Neural progenitor cell (in vitro differentiated cells): Measurements from ENCODE around the gene DHX9. TPM values are rescaled to one million over a fixed set of nuclear protein-coding genes. Genes with fewer than 3 reads are reported as not detected.

Source experiments
- DNase-seq: peaks from one replicate; pipeline ENCODE4 v3.0.0-alpha.2; 2016; ENCODE audit warnings: low spot score
- H2AFZ ChIP-seq: fragments of 200-600 bp; sonication (generic); replicated peaks from 2 replicates; pipeline ENCODE4 v1.6.1; 2016; ENCODE audit warnings: antibody characterized with exemption
- H3F3A ChIP-seq: fragments of 200-600 bp; sonication (generic); 2 replicates; pipeline ENCODE4 v1.6.1; 2016; ENCODE audit warnings: antibody characterized with exemption, low read depth
- H3K27ac ChIP-seq: fragments of 200-600 bp; sonication (generic); 2 replicates; pipeline ENCODE4 v1.5.1; 2016; ENCODE audit warnings: mild to moderate bottlenecking
- H3K27me3 ChIP-seq: fragments of 200-600 bp; sonication (generic); 2 replicates; pipeline ENCODE4 v1.6.1; 2016; ENCODE audit warnings: mild to moderate bottlenecking, moderate library complexity
- H3K36me3 ChIP-seq: fragments of 200-600 bp; sonication (generic); 2 replicates; pipeline ENCODE4 v1.5.1; 2016
- H3K4me1 ChIP-seq: fragments of 200-600 bp; sonication (generic); 2 replicates; pipeline ENCODE4 v1.6.1; 2016; ENCODE audit warnings: mixed run types
- H3K4me2 ChIP-seq: fragments of 200-600 bp; sonication (generic); 2 replicates; pipeline ENCODE4 v1.6.1; 2016
- H3K4me3 ChIP-seq: fragments of 200-600 bp; sonication (generic); 2 replicates; pipeline ENCODE4 v1.5.1; 2016
- H3K79me2 ChIP-seq: fragments of 200-600 bp; sonication (generic); 2 replicates; pipeline ENCODE4 v1.6.1; 2016; ENCODE audit warnings: low read depth
- H3K9ac ChIP-seq: fragments of 200-600 bp; sonication (generic); 2 replicates; pipeline ENCODE4 v1.6.1; 2016
- H3K9me3 ChIP-seq: fragments of 200-600 bp; sonication (generic); 2 replicates; pipeline ENCODE4 v1.5.1; 2016; ENCODE audit warnings: low read depth
- H4K20me1 ChIP-seq: fragments of 200-600 bp; sonication (generic); 2 replicates; pipeline ENCODE4 v1.6.1; 2016; ENCODE audit warnings: low read depth
- H3K27ac Mint-ChIP-seq: 3 replicates; pipeline ENCODE4 v1.8.0; 2021; ENCODE audit warnings: mixed read lengths
- H3K27me3 Mint-ChIP-seq: 2 replicates; pipeline ENCODE4 v1.8.0; 2022; ENCODE audit warnings: low read depth, mild to moderate bottlenecking, inconsistent platforms, moderate library complexity, mixed read lengths; ENCODE audit not compliant: insufficient read depth
- H3K36me3 Mint-ChIP-seq: 3 replicates; pipeline ENCODE4 v1.8.0; 2021; ENCODE audit warnings: mixed read lengths
- H3K4me1 Mint-ChIP-seq: 3 replicates; pipeline ENCODE4 v1.8.0; 2021; ENCODE audit warnings: mixed read lengths
- H3K4me3 Mint-ChIP-seq: 3 replicates; pipeline ENCODE4 v1.8.0; 2021; ENCODE audit warnings: mild to moderate bottlenecking, moderate library complexity, mixed read lengths
- H3K9me3 Mint-ChIP-seq: 3 replicates; pipeline ENCODE4 v1.8.0; 2020; ENCODE audit warnings: mixed read lengths
- CTCF ChIP-seq: fragments of 200-600 bp; sonication (generic); IDR thresholded peaks from 2 replicates; pipeline ENCODE4 v1.5.1; 2017; ENCODE audit warnings: antibody characterized with exemption, mild to moderate bottlenecking
- EZH2 ChIP-seq: fragments of 200-600 bp; sonication (generic); IDR thresholded peaks from 2 replicates; pipeline ENCODE4 v1.6.1; 2017; ENCODE audit warnings: antibody characterized with exemption, mild to moderate bottlenecking, moderate library complexity
- EZH2phosphoT487 ChIP-seq: fragments of 200-600 bp; sonication (generic); IDR thresholded peaks from 2 replicates; pipeline ENCODE4 v1.6.1; 2017; ENCODE audit warnings: antibody characterized with exemption
- total RNA-seq: library from RNA; depleted of rRNA; stranded (reverse); fragments of >200 nt; gene quantifications from 2 replicates; pipeline ENCODE4 v1.2.3, GENCODE V29; 2015; ENCODE audit warnings: low replicate concordance

Gene DHX9
- total RNA-seq, 1 donor from 2014 or later = 400 TPM

GRCh38 chr1:182869241-182869666 is 30.1 kb downstream of the DHX9 start:
- Histone ChIP-seq H3K4me2 (no peak overlapping the region), H3K79me2 (peaks cover 94% of the 10 kb centered on the region), H3K4me3 (no peak overlapping the region), H3K27me3 (no peaks in the 10 kb centered on the region), H3K36me3 (peaks cover 94% of the 10 kb centered on the region), H3F3A (peaks cover 48% of the 10 kb centered on the region), H3K4me1 (no peaks in the 10 kb centered on the region), H3K9ac (no peak overlapping the region), H3K9me3 (no peaks in the 10 kb centered on the region), H2AFZ (no peak overlapping the region), H4K20me1 (peaks cover 48% of the 10 kb centered on the region), H3K27ac (peak overlapping the region; percentile 84)
- no peaks in the 10 kb centered on the region for H3K4me1 Mint-ChIP-seq
- no peak overlapping the region for H3K27ac Mint-ChIP-seq
- peaks cover 68% of the 10 kb centered on the region for H3K36me3 Mint-ChIP-seq
- peak; percentile 54 for DNase-seq
- H3K27me3 Mint-ChIP-seq = no peaks in the 10 kb centered on the region
- no peak overlapping the region for H3K4me3 Mint-ChIP-seq
- H3K9me3 Mint-ChIP-seq = no peaks in the 10 kb centered on the region
- TF ChIP-seq EZH2phosphoT487 = no peak
- no peak for TF ChIP-seq EZH2
- TF ChIP-seq CTCF = no peak

GRCh38 chr1:182872881-182873280 is 33.7 kb downstream of the DHX9 start:
- Histone ChIP-seq H3K36me3 (peaks cover 89% of the 10 kb centered on the region), H3K27ac (no peak overlapping the region)

GRCh38 chr1:182875889-182876288 is 36.7 kb downstream of the DHX9 start:
- Histone ChIP-seq H3K27me3 (no peaks in the 10 kb centered on the region), H3K79me2 (peaks cover 63% of the 10 kb centered on the region), H3K4me1 (no peaks in the 10 kb centered on the region), H3K4me3 (no peak overlapping the region), H2AFZ (no peak overlapping the region), H3K36me3 (peaks cover 89% of the 10 kb centered on the region), H3F3A (peaks cover 35% of the 10 kb centered on the region), H3K9ac (no peak overlapping the region), H3K27ac (no peak overlapping the region), H4K20me1 (peaks cover 23% of the 10 kb centered on the region), H3K9me3 (no peaks in the 10 kb centered on the region), H3K4me2 (no peak overlapping the region)
- H3K4me3 Mint-ChIP-seq = no peak overlapping the region
- TF ChIP-seq EZH2phosphoT487 (no peak), EZH2 (no peak), CTCF (no peak)
- H3K9me3 Mint-ChIP-seq = no peaks in the 10 kb centered on the region
- no peaks in the 10 kb centered on the region for H3K27me3 Mint-ChIP-seq
- DNase-seq = no peak
- no peaks in the 10 kb centered on the region for H3K4me1 Mint-ChIP-seq
- H3K27ac Mint-ChIP-seq = no peak overlapping the region
- peaks cover 70% of the 10 kb centered on the region for H3K36me3 Mint-ChIP-seq

More at GRCh38 chr1:182872881-182873280, 33.7 kb downstream of the DHX9 start:
- H3K9me3 ChIP-seq = no peaks in the 10 kb centered on the region
- H3K27ac Mint-ChIP-seq = no peak overlapping the region
- peaks cover 45% of the 10 kb centered on the region for H3F3A ChIP-seq
- H3K4me1 Mint-ChIP-seq = no peaks in the 10 kb centered on the region
- H3K79me2 ChIP-seq = peaks cover 83% of the 10 kb centered on the region
- H3K4me3 Mint-ChIP-seq = no peak overlapping the region
- no peaks in the 10 kb centered on the region for H3K4me1 ChIP-seq
- H3K27me3 Mint-ChIP-seq = no peaks in the 10 kb centered on the region
- TF ChIP-seq CTCF (no peak), EZH2phosphoT487 (no peak), EZH2 (no peak)
- H3K9ac ChIP-seq = no peak overlapping the region
- H3K27me3 ChIP-seq = no peaks in the 10 kb centered on the region
- no peaks in the 10 kb centered on the region for H3K9me3 Mint-ChIP-seq
- no peak overlapping the region for H3K4me2 ChIP-seq
- H3K36me3 Mint-ChIP-seq = peaks cover 59% of the 10 kb centered on the region
- no peak overlapping the region for H2AFZ ChIP-seq
- peaks cover 26% of the 10 kb centered on the region for H4K20me1 ChIP-seq
- no peak overlapping the region for H3K4me3 ChIP-seq
- no peak for DNase-seq
